NB4 (cell line): Measurements from ENCODE around the gene GPR158.

Experiments
- CTCF ChIP-seq: IDR thresholded peaks from one replicate; pipeline ENCODE4 v1.5.1; 2012; ENCODE audit warnings: low read depth, low read length
- MAX ChIP-seq: IDR thresholded peaks from 2 replicates; pipeline ENCODE4 v1.6.1; 2011; ENCODE audit warnings: low read depth, low read length
- POLR2A ChIP-seq: IDR thresholded peaks from 2 replicates; pipeline ENCODE4 v1.6.1; 2011; ENCODE audit warnings: mild to moderate bottlenecking; ENCODE audit not compliant: insufficient read length; ENCODE audit errors: extremely low read depth

GRCh38 chr10:25308278-25308677, 133.5 kb downstream of the GPR158 start:
- TF ChIP-seq MAX (no peak), CTCF (no peak), POLR2A (no peak)
